Measurements from ENCODE around the gene TBC1D32. TPM values are rescaled to one million over a fixed set of nuclear protein-coding genes. Genes with fewer than 3 reads are reported as not detected.

TBC1D32 gene
- total and polyA plus RNA-seq, 2 donors (not counting 3 experiments of a cell fraction or from before 2014, with no cell fraction given), result 2.5 to 4.0 TPM

DNA sequence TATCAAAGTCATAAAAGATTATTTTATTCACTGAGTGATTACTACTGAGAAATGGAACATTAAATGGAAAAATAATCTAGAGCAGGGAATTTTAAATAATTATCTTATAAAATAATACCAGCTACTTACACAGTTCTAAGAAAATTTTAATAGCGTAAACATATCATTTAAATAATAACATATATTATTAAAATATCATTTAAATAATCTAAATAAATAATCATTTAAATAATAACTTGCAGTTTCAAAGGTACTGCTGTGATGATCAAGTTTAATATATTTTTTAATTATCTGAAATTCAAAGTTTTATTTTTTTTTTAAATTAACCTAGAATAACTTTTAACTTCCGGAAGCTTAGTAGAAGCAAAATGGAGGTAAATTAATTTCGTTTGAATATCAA lies 301.2 kb downstream of the TBC1D32 start:
- Histone ChIP-seq H3K9me1 (replicated peaks; ENCODE audit: control insufficient read depth, extremely low read depth, insufficient read depth, low read length) (no peaks in the 10 kb centered on the region), H3K79me2 (ENCODE audit: control insufficient read depth, insufficient read depth, low read length) (no peaks in the 10 kb centered on the region), H3K9ac (replicated peaks; ENCODE audit: extremely low read depth, insufficient read depth, low read length) (no peak overlapping the region), H2AFZ (ENCODE audit: low read depth, low read length) (no peak overlapping the region), H3K27ac (ENCODE audit: insufficient read depth, low read depth, low read length) (no peak overlapping the region), H3K36me3 (ENCODE audit: control insufficient read depth in 2 of 2, extremely low read depth in 1 of 2, insufficient read depth in 2 of 2, low read length in 2 of 2) (no peaks in the 10 kb centered on the region), H3K4me2 (ENCODE audit: insufficient read depth, low read length) (no peak overlapping the region), H3K27me3 (ENCODE audit: control insufficient read depth in 2 of 2, insufficient read depth in 2 of 2, low read length in 2 of 2) (no peaks in the 10 kb centered on the region), H3K4me3 (replicated peaks in 1 of 3; ENCODE audit: insufficient read depth in 1 of 3, low read depth in 1 of 3, low read length in 3 of 3) (no peak overlapping the region), H3K9me3 (replicated peaks; ENCODE audit: control insufficient read depth, insufficient read depth, low read length) (no peaks in the 10 kb centered on the region), H4K20me1 (replicated peaks; ENCODE audit: control insufficient read depth, extremely low read depth, insufficient read depth, low read length) (no peaks in the 10 kb centered on the region), H3K4me1 (ENCODE audit: control insufficient read depth, extremely low read depth, insufficient read depth, low read length) (no peaks in the 10 kb centered on the region)
- no TSS peak for BruUV-seq (replicated peaks)
- intact Hi-C loops (cut with micrococcal nuclease), result no loop called here
- dilution Hi-C loops (cut with MboI; ENCODE audit: extremely low pct_ligation_motif_present, low sequenced_read_pairs), result no loop called here
- ChIA-PET POLR2A (no interaction called here), CTCF (no interaction called here)
- FAIRE-seq, result no peak
- DNase-seq (ENCODE audit: low read depth, low spot score), result no peak
- TF ChIP-seq GATA2 (IDR thresholded peaks at IDR 0.05; ENCODE audit: insufficient read depth, insufficient read length, low read depth, low read length) (no peak), JUN (IDR thresholded peaks at IDR 0.05; ENCODE audit: borderline replicate concordance, insufficient read depth, insufficient read length, low read depth) (no peak), EZH2 (IDR thresholded peaks at IDR 0.05; ENCODE audit: borderline replicate concordance, low read depth, low read length, severe bottlenecking) (no peak), POLR2AphosphoS5 (IDR thresholded peaks at IDR 0.05; ENCODE audit: insufficient read depth, low read depth, low read length) (no peak), MYC (IDR thresholded peaks at IDR 0.05; ENCODE audit: low read depth, low read length) (no peak), FOS (IDR thresholded peaks at IDR 0.05; ENCODE audit: borderline replicate concordance, insufficient read depth, low read length) (no peak), POLR2A (IDR thresholded peaks at IDR 0.05; ENCODE audit: low read depth, low read length) (no peak)
- TF ChIP-seq, protein P1, sequence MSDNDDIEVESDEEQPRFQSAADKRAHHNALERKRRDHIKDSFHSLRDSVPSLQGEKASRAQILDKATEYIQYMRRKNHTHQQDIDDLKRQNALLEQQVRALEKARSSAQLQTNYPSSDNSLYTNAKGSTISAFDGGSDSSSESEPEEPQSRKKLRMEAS (IDR thresholded peaks at IDR 0.05; ENCODE audit: insufficient read depth, insufficient read length), result no peak
- TF ChIP-seq, protein P2, sequence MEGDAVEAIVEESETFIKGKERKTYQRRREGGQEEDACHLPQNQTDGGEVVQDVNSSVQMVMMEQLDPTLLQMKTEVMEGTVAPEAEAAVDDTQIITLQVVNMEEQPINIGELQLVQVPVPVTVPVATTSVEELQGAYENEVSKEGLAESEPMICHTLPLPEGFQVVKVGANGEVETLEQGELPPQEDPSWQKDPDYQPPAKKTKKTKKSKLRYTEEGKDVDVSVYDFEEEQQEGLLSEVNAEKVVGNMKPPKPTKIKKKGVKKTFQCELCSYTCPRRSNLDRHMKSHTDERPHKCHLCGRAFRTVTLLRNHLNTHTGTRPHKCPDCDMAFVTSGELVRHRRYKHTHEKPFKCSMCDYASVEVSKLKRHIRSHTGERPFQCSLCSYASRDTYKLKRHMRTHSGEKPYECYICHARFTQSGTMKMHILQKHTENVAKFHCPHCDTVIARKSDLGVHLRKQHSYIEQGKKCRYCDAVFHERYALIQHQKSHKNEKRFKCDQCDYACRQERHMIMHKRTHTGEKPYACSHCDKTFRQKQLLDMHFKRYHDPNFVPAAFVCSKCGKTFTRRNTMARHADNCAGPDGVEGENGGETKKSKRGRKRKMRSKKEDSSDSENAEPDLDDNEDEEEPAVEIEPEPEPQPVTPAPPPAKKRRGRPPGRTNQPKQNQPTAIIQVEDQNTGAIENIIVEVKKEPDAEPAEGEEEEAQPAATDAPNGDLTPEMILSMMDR (IDR thresholded peaks at IDR 0.05; ENCODE audit: extremely low read depth in 1 of 2, insufficient read depth in 1 of 2, low read depth in 1 of 2, low read length in 2 of 2), result no peak

All from endothelial cell of umbilical vein (primary cell).